Skeletal muscle cell (primary cell): Measurements from ENCODE around the gene VPS18.

Source experiments
- DNase-seq: peaks from one replicate; pipeline ENCODE4 v3.0.0-alpha.2; 2010; ENCODE audit warnings: low read depth
- H3K4me3 ChIP-seq: 2 replicates; pipeline ENCODE4 v1.5.1; 2011; ENCODE audit warnings: low read depth, mild to moderate bottlenecking, control low read depth, low read length, moderate library complexity

The VPS18 gene

GRCh38 chr15:40915116-40915661 is 20.9 kb downstream of the VPS18 start:
- DNase-seq: no peak
- no peak overlapping the region for H3K4me3 ChIP-seq

GRCh38 chr15:40915679-40916078 is 21.4 kb downstream of the VPS18 start:
- no peak overlapping the region for H3K4me3 ChIP-seq
- DNase-seq: no peak

- H3K4me3 ChIP-seq: no peak overlapping the region
- DNase-seq: no peak
Measured at GRCh38 chr15:40917585-40917984, 23.3 kb downstream of the VPS18 start.

- H3K4me3 ChIP-seq: no peak overlapping the region
- DNase-seq: no peak
Measured at GRCh38 chr15:40918146-40918798, 24.0 kb downstream of the VPS18 start.

GRCh38 chr15:40918799-40919392 is 24.6 kb downstream of the VPS18 start:
- no peak for DNase-seq
- no peak overlapping the region for H3K4me3 ChIP-seq

GRCh38 chr15:40921949-40922607 is 27.8 kb downstream of the VPS18 start:
- DNase-seq: no peak
- H3K4me3 ChIP-seq: no peak overlapping the region

- DNase-seq: no peak
- no peak overlapping the region for H3K4me3 ChIP-seq
Measured at GRCh38 chr15:40922608-40923005, 28.4 kb downstream of the VPS18 start.

GRCh38 chr15:40923551-40923950 is 29.3 kb downstream of the VPS18 start:
- no peak overlapping the region for H3K4me3 ChIP-seq
- DNase-seq: no peak

GRCh38 chr15:40925495-40925862 is 31.2 kb downstream of the VPS18 start:
- H3K4me3 ChIP-seq: no peak overlapping the region
- DNase-seq: no peak

- DNase-seq: no peak
- peak overlapping the region; percentile 26 for H3K4me3 ChIP-seq
Measured at GRCh38 chr15:40925863-40926658, 31.8 kb downstream of the VPS18 start.

- DNase-seq: no peak
- no peak overlapping the region for H3K4me3 ChIP-seq
Measured at GRCh38 chr15:40926659-40927494, 32.6 kb downstream of the VPS18 start.

GRCh38 chr15:40927495-40927872 is 33.2 kb downstream of the VPS18 start:
- no peak for DNase-seq
- H3K4me3 ChIP-seq: no peak overlapping the region

GRCh38 chr15:40927873-40928806 is 33.9 kb downstream of the VPS18 start:
- no peak for DNase-seq
- peak overlapping the region; percentile 43 for H3K4me3 ChIP-seq

- DNase-seq: no peak
- peak within 1 kb of the TSS; percentile 43 for H3K4me3 ChIP-seq
Measured at GRCh38 chr15:40928821-40929659, 34.8 kb downstream of the VPS18 start, which contains the start of gene DLL4. DLL4 (plus strand) TSS chr15:40929340; CDS start chr15:40929669, 329 bp downstream.

GRCh38 chr15:40929660-40930429 is 35.6 kb downstream of the VPS18 start:
- H3K4me3 ChIP-seq: peak overlapping the region; percentile 43
- DNase-seq: no peak
